ENCODE results near the gene HOXA1.

DNA sequence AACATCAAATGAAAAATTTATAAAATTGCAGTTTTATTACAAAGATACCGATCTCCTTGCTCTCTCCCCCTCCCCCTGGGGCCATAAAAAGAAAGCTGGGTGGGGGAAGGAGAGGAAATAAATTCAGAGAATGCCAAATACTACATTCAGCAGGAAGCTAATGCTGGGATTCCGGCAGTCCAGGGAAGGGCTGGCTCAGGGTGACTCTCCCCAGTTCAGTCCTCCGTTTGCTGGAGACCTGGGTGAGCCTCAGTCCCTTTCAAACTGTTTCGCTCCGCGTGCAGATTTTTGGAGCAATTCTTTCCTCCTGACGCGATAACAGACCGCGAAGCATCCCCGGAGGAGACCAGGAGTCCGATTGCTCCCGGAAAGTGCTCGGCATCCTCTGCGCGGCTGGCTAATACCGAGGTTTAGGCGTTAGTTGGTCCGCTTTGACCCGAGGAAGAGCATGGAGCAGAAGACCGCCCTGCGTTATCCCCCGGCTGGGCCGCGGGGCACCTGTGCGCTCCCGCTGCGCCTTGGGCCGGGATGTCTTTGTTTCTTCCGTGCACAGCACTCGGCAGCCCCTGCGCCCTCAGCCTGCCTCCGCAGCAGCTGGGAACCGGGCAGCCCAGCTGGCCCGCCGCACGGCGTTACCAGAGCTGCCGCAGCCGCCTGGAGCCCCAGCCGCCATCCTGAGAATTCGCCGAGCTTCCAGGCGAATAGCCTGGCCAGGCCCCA lies 10.5 kb upstream of the HOXA1 start:
- TF ChIP-seq POLR2A (IDR thresholded peaks at IDR 0.05; ENCODE audit: extremely low read depth, insufficient read length) = no peak
- TF ChIP-seq, protein P1, sequence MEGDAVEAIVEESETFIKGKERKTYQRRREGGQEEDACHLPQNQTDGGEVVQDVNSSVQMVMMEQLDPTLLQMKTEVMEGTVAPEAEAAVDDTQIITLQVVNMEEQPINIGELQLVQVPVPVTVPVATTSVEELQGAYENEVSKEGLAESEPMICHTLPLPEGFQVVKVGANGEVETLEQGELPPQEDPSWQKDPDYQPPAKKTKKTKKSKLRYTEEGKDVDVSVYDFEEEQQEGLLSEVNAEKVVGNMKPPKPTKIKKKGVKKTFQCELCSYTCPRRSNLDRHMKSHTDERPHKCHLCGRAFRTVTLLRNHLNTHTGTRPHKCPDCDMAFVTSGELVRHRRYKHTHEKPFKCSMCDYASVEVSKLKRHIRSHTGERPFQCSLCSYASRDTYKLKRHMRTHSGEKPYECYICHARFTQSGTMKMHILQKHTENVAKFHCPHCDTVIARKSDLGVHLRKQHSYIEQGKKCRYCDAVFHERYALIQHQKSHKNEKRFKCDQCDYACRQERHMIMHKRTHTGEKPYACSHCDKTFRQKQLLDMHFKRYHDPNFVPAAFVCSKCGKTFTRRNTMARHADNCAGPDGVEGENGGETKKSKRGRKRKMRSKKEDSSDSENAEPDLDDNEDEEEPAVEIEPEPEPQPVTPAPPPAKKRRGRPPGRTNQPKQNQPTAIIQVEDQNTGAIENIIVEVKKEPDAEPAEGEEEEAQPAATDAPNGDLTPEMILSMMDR (IDR thresholded peaks at IDR 0.05; ENCODE audit: low read depth, low read length) = no peak
